Mucosa of stomach (tissue), 1 donor: ENCODE measurements around the gene PLPPR1.

Experiments used
- H3K27me3 ChIP-seq: one replicate; pipeline ENCODE4 v1.7.0; 2013; ENCODE audit warnings: mild to moderate bottlenecking, low read length; ENCODE audit not compliant: control insufficient read depth, insufficient read depth
- H3K36me3 ChIP-seq: one replicate; pipeline ENCODE4 v1.7.0; 2013; ENCODE audit warnings: low read length; ENCODE audit not compliant: control insufficient read depth, insufficient read depth
- H3K4me1 ChIP-seq: one replicate; pipeline ENCODE4 v1.7.0; 2013; ENCODE audit warnings: mild to moderate bottlenecking, low read length; ENCODE audit not compliant: control insufficient read depth, insufficient read depth
- H3K4me3 ChIP-seq: one replicate; pipeline ENCODE4 v1.7.0; 2013; ENCODE audit warnings: low read length
- H3K9ac ChIP-seq: one replicate; pipeline ENCODE4 v1.7.0; 2013; ENCODE audit warnings: mild to moderate bottlenecking, low read length, moderate library complexity
- H3K9me3 ChIP-seq: one replicate; pipeline ENCODE4 v1.7.0; 2013; ENCODE audit warnings: mild to moderate bottlenecking, low read length, moderate library complexity; ENCODE audit not compliant: control insufficient read depth
- donor health status: Pancreatic carcinoma.

Gene PLPPR1

GRCh38 chr9:101232405-101232977 is 204.0 kb downstream of the PLPPR1 start:
- no peaks in the 10 kb centered on the region for H3K4me1 ChIP-seq
- H3K36me3 ChIP-seq, result no peaks in the 10 kb centered on the region
- H3K9ac ChIP-seq, result no peak overlapping the region
- H3K27me3 ChIP-seq, result no peaks in the 10 kb centered on the region
- no peak overlapping the region for H3K4me3 ChIP-seq
- H3K9me3 ChIP-seq, result no peaks in the 10 kb centered on the region

DNA sequence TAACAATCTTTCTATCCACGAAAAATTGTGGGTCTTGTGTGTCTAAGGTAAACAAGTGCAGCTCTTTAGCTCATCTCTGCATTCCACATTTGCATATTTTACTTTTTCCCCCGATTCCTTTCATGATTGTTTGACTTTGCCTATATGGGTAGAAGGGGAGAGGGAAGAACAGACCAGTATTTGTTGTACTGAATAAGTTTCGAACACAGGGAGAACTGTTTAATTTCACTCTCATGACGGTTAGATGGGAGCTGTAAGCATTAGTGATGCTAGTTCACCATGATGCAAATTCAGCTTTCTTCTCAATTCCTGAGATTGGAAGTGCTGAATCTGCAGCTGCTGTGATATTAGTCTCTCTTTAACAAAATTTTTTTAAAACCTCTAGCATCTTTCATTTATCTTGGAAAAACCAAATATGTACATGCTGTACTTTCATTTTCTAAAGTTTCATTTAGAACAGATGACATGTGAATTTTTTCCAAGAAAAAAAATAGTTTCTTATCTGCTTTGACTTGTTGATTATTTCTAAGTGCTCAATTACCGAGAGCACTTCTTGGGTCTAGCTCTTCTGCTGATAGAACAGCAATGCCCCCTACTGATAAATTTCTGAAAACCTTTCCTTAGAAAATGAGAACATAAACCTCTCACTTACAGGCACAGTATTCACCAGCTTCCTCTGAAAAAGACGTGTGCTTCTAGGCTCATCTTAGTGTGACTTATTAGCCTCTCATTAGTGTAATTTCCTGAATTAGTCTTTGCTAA is 206.8 kb downstream of the PLPPR1 start:
- Histone ChIP-seq H3K4me3 (no peak overlapping the region), H3K27me3 (no peaks in the 10 kb centered on the region), H3K36me3 (no peaks in the 10 kb centered on the region), H3K9me3 (no peaks in the 10 kb centered on the region), H3K4me1 (no peaks in the 10 kb centered on the region), H3K9ac (no peak overlapping the region)

- H3K4me1 ChIP-seq, result no peaks in the 10 kb centered on the region
- H3K27me3 ChIP-seq, result no peaks in the 10 kb centered on the region
- H3K9ac ChIP-seq, result no peak overlapping the region
- H3K4me3 ChIP-seq, result no peak overlapping the region
- H3K9me3 ChIP-seq, result no peaks in the 10 kb centered on the region
- no peaks in the 10 kb centered on the region for H3K36me3 ChIP-seq
These were observed 214.1 kb downstream of the PLPPR1 start for GRCh38 chr9:101242651-101243050.

DNA sequence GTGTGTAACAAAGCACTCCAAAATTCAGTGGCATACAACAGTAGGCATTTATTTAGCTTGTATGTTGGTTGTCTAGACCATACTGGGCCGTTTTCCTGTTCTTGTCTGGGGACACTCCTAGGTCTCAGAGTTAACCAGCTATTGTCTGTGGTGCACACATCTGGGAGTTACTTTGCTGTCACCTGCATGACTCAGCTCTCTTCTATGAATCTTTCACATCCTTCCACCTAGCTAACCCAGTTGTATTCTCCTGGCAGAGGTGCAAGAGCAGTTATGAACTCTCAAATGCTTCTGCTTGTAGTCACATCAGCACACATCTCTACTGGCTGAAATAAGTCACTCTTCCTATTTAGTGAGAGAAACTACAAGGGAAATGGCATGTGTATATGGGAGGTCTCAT is 218.2 kb downstream of the PLPPR1 start:
- Histone ChIP-seq H3K36me3 (no peaks in the 10 kb centered on the region), H3K4me3 (no peak overlapping the region), H3K4me1 (no peaks in the 10 kb centered on the region), H3K9ac (no peak overlapping the region), H3K27me3 (no peaks in the 10 kb centered on the region), H3K9me3 (no peaks in the 10 kb centered on the region)

DNA sequence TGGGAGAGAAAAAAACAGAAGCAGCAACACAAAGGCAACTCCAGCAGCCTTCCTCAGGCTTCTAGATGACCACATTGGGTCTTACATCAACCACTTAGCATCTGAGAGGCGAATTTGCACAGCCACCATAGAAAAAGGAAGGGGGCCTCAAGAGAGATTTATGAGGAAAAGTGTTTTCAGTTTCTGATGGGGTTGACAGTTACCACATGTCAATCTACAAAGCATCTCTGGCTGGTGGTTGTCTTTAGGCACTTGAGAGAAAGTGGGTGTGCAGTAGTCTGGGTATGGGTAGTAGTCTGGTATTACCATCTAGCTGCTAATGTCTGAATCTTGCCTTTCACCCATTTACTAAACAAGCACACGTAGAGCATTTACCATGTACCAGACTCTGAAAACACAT is 218.8 kb downstream of the PLPPR1 start:
- H3K4me3 ChIP-seq, result no peak overlapping the region
- H3K4me1 ChIP-seq, result no peaks in the 10 kb centered on the region
- no peak overlapping the region for H3K9ac ChIP-seq
- no peaks in the 10 kb centered on the region for H3K27me3 ChIP-seq
- H3K9me3 ChIP-seq, result no peaks in the 10 kb centered on the region
- H3K36me3 ChIP-seq, result no peaks in the 10 kb centered on the region

- Histone ChIP-seq H3K27me3 (no peaks in the 10 kb centered on the region), H3K4me3 (no peak overlapping the region), H3K9me3 (no peaks in the 10 kb centered on the region), H3K4me1 (no peaks in the 10 kb centered on the region), H3K36me3 (no peaks in the 10 kb centered on the region), H3K9ac (no peak overlapping the region)
These were observed 226.4 kb downstream of the PLPPR1 start for GRCh38 chr9:101254733-101255433.

GRCh38 chr9:101264727-101265126 is 236.2 kb downstream of the PLPPR1 start:
- no peaks in the 10 kb centered on the region for H3K9me3 ChIP-seq
- H3K4me1 ChIP-seq, result no peaks in the 10 kb centered on the region
- no peak overlapping the region for H3K4me3 ChIP-seq
- no peaks in the 10 kb centered on the region for H3K27me3 ChIP-seq
- no peaks in the 10 kb centered on the region for H3K36me3 ChIP-seq
- H3K9ac ChIP-seq, result no peak overlapping the region

- Histone ChIP-seq H3K36me3 (no peaks in the 10 kb centered on the region), H3K9me3 (no peaks in the 10 kb centered on the region)
These were observed 236.7 kb downstream of the PLPPR1 start for GRCh38 chr9:101265261-101265660.

DNA sequence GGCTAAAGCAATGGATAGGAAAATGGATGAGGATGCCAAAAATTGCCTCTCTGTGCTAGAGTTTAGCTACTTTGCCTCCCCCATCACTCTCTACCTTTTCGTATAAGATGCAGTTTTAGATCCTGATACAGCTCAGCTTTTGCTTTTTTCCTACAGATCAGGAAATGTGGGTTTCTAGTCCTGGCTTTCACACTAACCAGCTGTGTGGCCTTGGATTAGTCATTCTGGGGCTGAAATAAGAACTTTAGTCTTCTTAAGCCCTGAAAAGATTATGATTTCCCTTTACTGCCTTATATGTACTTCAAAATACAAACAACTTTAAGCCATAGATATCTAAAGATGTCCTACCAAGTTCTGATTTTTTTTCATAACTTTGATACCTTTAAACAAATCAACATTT is 239.9 kb downstream of the PLPPR1 start:
- Histone ChIP-seq H3K9ac (no peak overlapping the region), H3K4me1 (no peaks in the 10 kb centered on the region), H3K4me3 (no peak overlapping the region), H3K27me3 (no peaks in the 10 kb centered on the region), H3K9me3 (no peaks in the 10 kb centered on the region), H3K36me3 (no peaks in the 10 kb centered on the region)

More at GRCh38 chr9:101265261-101265660, 236.7 kb downstream of the PLPPR1 start:
- Histone ChIP-seq H3K27me3 (no peaks in the 10 kb centered on the region), H3K4me1 (no peaks in the 10 kb centered on the region), H3K9ac (no peak overlapping the region), H3K4me3 (no peak overlapping the region)

GRCh38 chr9:101269591-101270283 is 241.2 kb downstream of the PLPPR1 start:
- Histone ChIP-seq H3K4me3 (no peak overlapping the region), H3K9me3 (no peaks in the 10 kb centered on the region), H3K4me1 (no peaks in the 10 kb centered on the region), H3K9ac (no peak overlapping the region), H3K36me3 (no peaks in the 10 kb centered on the region), H3K27me3 (no peaks in the 10 kb centered on the region)

DNA sequence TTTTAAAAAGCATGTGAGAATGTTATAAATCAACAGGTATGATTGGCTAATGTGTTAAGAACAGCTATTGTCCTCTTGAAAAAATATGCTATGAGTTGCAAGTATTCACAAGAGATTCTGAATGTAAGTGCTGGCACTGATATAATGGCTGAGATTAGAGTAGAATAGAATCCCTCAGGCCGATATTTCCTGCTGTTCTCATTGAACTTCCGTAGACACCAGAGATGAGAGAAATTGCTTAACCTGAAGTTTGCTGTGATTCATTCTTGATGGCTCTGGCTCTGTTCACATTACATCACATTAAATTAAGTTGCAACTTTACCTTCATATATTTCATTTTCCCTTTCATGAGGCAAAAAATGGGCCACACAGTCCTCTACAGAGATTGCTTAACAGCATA is 241.8 kb downstream of the PLPPR1 start:
- Histone ChIP-seq H3K9me3 (no peaks in the 10 kb centered on the region), H3K27me3 (no peaks in the 10 kb centered on the region), H3K36me3 (no peaks in the 10 kb centered on the region), H3K4me3 (no peak overlapping the region), H3K4me1 (no peaks in the 10 kb centered on the region), H3K9ac (no peak overlapping the region)

- Histone ChIP-seq H3K27me3 (no peaks in the 10 kb centered on the region), H3K4me3 (no peak overlapping the region), H3K9ac (no peak overlapping the region)
These were observed 242.6 kb downstream of the PLPPR1 start for GRCh38 chr9:101271102-101271501.

More at GRCh38 chr9:101271102-101271501, 242.6 kb downstream of the PLPPR1 start:
- H3K4me1 ChIP-seq, result no peaks in the 10 kb centered on the region
- H3K36me3 ChIP-seq, result no peaks in the 10 kb centered on the region
- no peaks in the 10 kb centered on the region for H3K9me3 ChIP-seq
